ENCODE data around the gene PERP. TPM values are rescaled to one million over a fixed set of nuclear protein-coding genes. Genes with fewer than 3 reads are reported as not detected.
A peak's percentile ranks its signal among the peaks of the same experiment; 100 is the strongest.

Gene PERP
- total and polyA plus RNA-seq, 2 of the 8 experiments (the other 6 are each of a cell fraction or from before 2014, with no cell fraction given): 21.0 to 26.7 TPM

DNA sequence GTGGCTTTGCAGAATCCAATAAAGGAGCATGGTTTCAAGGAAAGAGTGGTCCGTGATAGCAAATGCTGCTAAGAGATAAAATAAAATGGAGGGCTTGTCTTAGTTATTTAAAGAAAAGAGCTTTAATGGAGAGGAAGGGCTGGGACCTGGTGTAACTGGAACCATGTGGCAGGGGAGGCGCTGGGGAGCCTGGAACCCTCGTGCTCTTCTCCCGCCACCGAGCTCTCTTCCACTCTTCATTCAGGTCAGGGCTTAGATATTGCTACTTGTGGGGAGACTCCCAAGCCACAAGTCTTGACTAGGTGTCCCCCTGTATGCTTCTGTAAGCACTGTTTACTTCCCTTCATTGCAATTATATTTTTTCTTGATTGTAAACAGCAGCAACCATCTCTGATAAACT is 39.3 kb upstream of the PERP start:
- H3K27ac ChIP-seq (ENCODE audit: low read depth, low read length): no peak overlapping the region
- H3K4ac ChIP-seq (replicated peaks; ENCODE audit: insufficient read length, low read depth, low read length): no peak overlapping the region
- no peak overlapping the region for H2BK20ac ChIP-seq (ENCODE audit: low read length)
- no peak overlapping the region for H4K8ac ChIP-seq (ENCODE audit: extremely low read depth, insufficient read depth, low read length)
- H2AK5ac ChIP-seq (ENCODE audit: low read depth, low read length): no peak overlapping the region
- no peak overlapping the region for H4K5ac ChIP-seq (ENCODE audit: insufficient read length, low read depth, low read length)
- peak overlapping the region; percentile 60 for H2AFZ ChIP-seq (ENCODE audit: low read length)
- no peak overlapping the region for H3K9ac ChIP-seq (replicated peaks in 1 of 4; ENCODE audit: extremely low read depth in 1 of 4, low read depth in 3 of 4, low read length in 3 of 4)
- no peak overlapping the region for H3K14ac ChIP-seq (ENCODE audit: insufficient read length)
- no peak overlapping the region for H3K56ac ChIP-seq (replicated peaks; ENCODE audit: insufficient read length, low read depth, low read length)
- no peaks in the 10 kb centered on the region for H3K36me3 ChIP-seq (ENCODE audit: control insufficient read depth in 2 of 4, insufficient read depth in 4 of 4, low read length in 3 of 4)
- H3K79me2 ChIP-seq (ENCODE audit: control insufficient read depth in 1 of 2, insufficient read depth in 2 of 2, low read length in 2 of 2): no peaks in the 10 kb centered on the region
- DNase-seq (ENCODE audit: low read depth in 1 of 2, low spot score in 2 of 2): no peak
- no peak overlapping the region for H3K4me2 ChIP-seq (ENCODE audit: insufficient read depth in 1 of 2, low read depth in 2 of 2, low read length in 2 of 2)
- H3K27me3 ChIP-seq (replicated peaks in 1 of 4; ENCODE audit: control insufficient read depth in 3 of 4, extremely low read depth in 1 of 4, insufficient read depth in 3 of 4, low read length in 3 of 4): no peaks in the 10 kb centered on the region
- peaks cover 2% of the 10 kb centered on the region; the same call in 1 of the 2 replicates for H3K23me2 ChIP-seq (ENCODE audit: low read depth, low read length)
- H2BK12ac ChIP-seq (ENCODE audit: low read depth, low read length): no peak overlapping the region
- no peaks in the 10 kb centered on the region for H4K20me1 ChIP-seq (replicated peaks in 1 of 2; ENCODE audit: control insufficient read depth in 1 of 2, insufficient read depth in 2 of 2, low read length in 2 of 2)
- no peak for FAIRE-seq
- no peaks in the 10 kb centered on the region for H3K79me1 ChIP-seq (ENCODE audit: low read depth, low read length)
- TF ChIP-seq, protein P1, sequence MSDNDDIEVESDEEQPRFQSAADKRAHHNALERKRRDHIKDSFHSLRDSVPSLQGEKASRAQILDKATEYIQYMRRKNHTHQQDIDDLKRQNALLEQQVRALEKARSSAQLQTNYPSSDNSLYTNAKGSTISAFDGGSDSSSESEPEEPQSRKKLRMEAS (IDR thresholded peaks at IDR 0.05): peak; percentile 40
- TF ChIP-seq HDAC2 (IDR thresholded peaks at IDR 0.05; ENCODE audit: borderline replicate concordance in 1 of 2, low read depth in 2 of 2, low read length in 2 of 2) (no peak), CHD2 (IDR thresholded peaks at IDR 0.05; ENCODE audit: low read length) (no peak), E2F6 (IDR thresholded peaks at IDR 0.05) (peak; percentile 81), HDAC6 (IDR thresholded peaks at IDR 0.05; ENCODE audit: low read depth, low read length) (no peak), BRCA1 (IDR thresholded peaks at IDR 0.05; ENCODE audit: low read depth, low read length) (no peak)
- no peaks in the 10 kb centered on the region for H3K4me1 ChIP-seq (replicated peaks in 1 of 4; ENCODE audit: control insufficient read depth in 3 of 4, insufficient read depth in 4 of 4, low read length in 3 of 4)
- 96% methylated on average over 5 of the region's 5 CpGs; no CpG with 5 or more reads in 1 of the 2 experiments for WGBS, 2 experiments (ENCODE audit: extremely low coverage in 1 of 2, insufficient coverage in 1 of 2, insufficient read length in 1 of 2, insufficient replicate concordance in 2 of 2, low coverage in 1 of 2, low lambda C conversion rate in 2 of 2, missing lambda C conversion rate in 1 of 2)
- no peak overlapping the region for H4K91ac ChIP-seq (replicated peaks; ENCODE audit: insufficient read length, low read length)
- CTCF ChIA-PET (ENCODE audit: partially characterized antibody): interaction anchor here (0.7 to 1.9 kb wide), 6 partner anchors 8 to 139 kb away, joined by 3 to 5 read pairs (median 4); no protein-coding TSS in a partner anchor
- H3K9me3 ChIP-seq (ENCODE audit: insufficient read depth in 2 of 2, low read depth in 1 of 2, low read length in 1 of 2): no peaks in the 10 kb centered on the region
- POLR2A ChIA-PET (ENCODE audit: partially characterized antibody): no interaction called here
- H3K4me3 ChIP-seq (ENCODE audit: extremely low read depth in 1 of 4, insufficient read depth in 2 of 4, low read depth in 3 of 4, low read length in 4 of 4): no peak overlapping the region
- H2BK120ac ChIP-seq (replicated peaks; ENCODE audit: low read depth, low read length): no peak overlapping the region
- H2BK15ac ChIP-seq (ENCODE audit: low read length): no peak overlapping the region
- H2BK5ac ChIP-seq (ENCODE audit: low read depth, low read length): no peak overlapping the region
- H3K18ac ChIP-seq (ENCODE audit: extremely low read depth, low read length): no peak overlapping the region
- H3K23ac ChIP-seq (ENCODE audit: insufficient read length): no peak overlapping the region
